Neural progenitor cell (in vitro differentiated cells): ENCODE results near the gene BRD3.

Source experiments
- CTCF ChIP-seq: fragments of 200-600 bp; sonication (generic); IDR thresholded peaks from 2 replicates; pipeline ENCODE4 v1.5.1; 2017; ENCODE audit warnings: antibody characterized with exemption, mild to moderate bottlenecking
- EZH2 ChIP-seq: fragments of 200-600 bp; sonication (generic); IDR thresholded peaks from 2 replicates; pipeline ENCODE4 v1.6.1; 2017; ENCODE audit warnings: antibody characterized with exemption, mild to moderate bottlenecking, moderate library complexity

GRCh38 chr9:134057307-134057657, 10.5 kb downstream of the BRD3 start:
- no peak for TF ChIP-seq CTCF
- TF ChIP-seq EZH2 = no peak
